GM13976 (cell line): Measurements from ENCODE around the gene TMEM41B.
"Not testable (repeated sequence)": the region's sequence is repeated elsewhere in the genome, so short reads cannot be mapped to it uniquely, and the experiment has no call there.

Experiments used
- DNase-seq: peaks from one replicate; pipeline ENCODE4 v3.0.0; 2012; ENCODE audit warnings: low spot score
- in situ Hi-C: fragments of 300-500 bp; cut with MboI; formaldehyde crosslinking; loops from one replicate; pipeline ENCODE4 v1.12.0; 2022; ENCODE audit warnings: low sequenced_read_pairs, mixed read lengths, inconsistent platforms; ENCODE audit not compliant: unreplicated experiment
- TF ChIP-seq, protein P1 (sequence below): IDR thresholded peaks from 2 replicates; pipeline ENCODE4 v1.5.1; 2012; ENCODE audit warnings: borderline replicate concordance, mild to moderate bottlenecking; ENCODE audit not compliant: insufficient read depth; ENCODE audit errors: extremely low read depth, missing control alignments, control extremely low read depth

TMEM41B gene

DNA sequence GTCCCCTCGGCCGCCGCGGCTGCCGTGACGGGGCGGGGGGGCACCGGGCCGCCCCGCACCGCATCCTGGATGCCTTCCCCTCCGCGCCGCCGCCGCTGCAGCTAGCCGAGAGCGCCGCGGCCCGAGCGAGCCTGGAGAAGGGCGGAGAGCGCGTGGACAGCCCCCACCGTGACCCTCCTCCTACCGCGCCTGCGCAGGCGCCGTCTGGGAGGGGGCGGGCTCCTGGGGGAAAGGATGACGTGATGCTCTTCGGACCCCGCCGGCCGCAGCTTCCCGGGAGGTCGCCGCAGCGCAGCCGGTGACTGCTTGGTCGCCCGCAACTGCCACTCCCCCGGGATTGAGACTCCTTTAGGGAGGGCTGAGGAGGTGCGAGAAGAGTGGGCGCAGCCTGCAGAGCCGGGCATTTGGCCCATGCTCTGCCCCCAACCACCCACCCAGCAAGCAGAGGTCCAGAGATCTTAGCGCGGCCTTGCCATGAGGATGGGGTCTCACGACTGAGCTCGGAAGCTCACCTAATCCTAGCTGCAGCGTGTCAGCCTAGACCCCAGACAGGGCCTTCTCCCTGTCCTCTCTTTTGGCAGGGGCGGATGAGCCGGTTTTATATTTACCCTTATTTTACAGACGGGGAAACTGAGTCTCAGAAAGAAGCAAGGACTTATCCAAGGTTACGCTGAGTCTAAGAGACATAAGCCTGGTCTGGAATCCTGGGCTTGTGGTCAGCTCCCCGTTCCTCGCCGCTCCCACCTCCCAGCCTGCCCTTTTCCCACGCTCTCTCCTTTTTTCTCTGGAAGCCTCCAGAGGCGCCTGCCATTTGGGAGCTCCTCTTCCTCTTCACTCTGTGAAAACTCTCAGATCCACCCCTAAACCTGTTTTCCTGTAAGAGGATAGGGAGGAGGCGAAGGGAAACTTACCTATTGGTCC, 48.9 kb downstream of the TMEM41B start, which contains the start of gene DENND5A:
Gene DENND5A (minus strand): TSS at position 140 of the 921 bp plus-strand sequence. CDS start 281 bp downstream, outside the sequence.
- in situ Hi-C loops, result no loop called here
- peak; percentile 95 for DNase-seq
- TF ChIP-seq, protein P1, sequence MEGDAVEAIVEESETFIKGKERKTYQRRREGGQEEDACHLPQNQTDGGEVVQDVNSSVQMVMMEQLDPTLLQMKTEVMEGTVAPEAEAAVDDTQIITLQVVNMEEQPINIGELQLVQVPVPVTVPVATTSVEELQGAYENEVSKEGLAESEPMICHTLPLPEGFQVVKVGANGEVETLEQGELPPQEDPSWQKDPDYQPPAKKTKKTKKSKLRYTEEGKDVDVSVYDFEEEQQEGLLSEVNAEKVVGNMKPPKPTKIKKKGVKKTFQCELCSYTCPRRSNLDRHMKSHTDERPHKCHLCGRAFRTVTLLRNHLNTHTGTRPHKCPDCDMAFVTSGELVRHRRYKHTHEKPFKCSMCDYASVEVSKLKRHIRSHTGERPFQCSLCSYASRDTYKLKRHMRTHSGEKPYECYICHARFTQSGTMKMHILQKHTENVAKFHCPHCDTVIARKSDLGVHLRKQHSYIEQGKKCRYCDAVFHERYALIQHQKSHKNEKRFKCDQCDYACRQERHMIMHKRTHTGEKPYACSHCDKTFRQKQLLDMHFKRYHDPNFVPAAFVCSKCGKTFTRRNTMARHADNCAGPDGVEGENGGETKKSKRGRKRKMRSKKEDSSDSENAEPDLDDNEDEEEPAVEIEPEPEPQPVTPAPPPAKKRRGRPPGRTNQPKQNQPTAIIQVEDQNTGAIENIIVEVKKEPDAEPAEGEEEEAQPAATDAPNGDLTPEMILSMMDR, result peak; percentile 24

DNA sequence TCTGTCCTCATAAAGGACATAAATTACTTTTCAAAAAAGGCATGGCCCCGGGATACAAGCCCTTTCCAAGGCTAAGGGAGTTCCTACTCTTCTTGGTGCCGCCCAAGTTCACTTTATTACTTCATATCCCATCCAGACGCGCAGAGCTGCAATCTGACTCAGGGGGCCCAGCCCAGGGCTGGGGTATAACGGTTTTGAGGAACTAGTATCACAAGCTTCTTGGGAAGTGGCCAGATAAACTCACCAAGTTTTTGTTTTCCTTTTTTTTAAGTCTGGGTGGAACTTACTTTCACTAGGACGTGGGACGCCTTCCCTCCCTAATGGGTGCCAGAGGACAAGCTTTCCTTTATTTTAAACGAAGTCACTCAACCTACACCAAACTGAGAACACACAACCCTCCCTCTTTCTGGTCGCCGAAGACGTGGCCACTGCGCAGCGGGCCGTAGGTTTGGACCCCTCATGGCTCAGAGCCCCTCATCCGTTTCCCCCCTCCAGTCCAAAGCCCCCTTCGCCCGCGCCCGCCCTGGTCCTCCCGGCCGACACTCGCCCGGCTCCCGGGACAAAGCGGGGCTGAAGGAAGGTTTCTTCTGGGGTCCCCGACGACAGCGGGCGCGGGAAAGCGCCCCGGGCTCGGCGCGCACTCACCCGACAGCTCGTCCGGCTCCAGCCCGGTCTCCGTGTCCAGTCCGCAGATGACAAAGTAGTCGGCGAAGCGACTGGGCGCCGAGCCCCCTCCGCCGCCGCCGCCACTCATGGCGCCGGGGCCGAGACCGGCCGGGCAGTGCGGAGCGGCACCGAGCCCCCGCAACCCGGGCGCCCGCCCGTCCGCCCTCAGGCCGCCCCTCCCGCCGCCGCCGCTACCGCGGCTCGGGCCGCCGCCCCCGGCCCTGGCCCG, 49.8 kb downstream of the TMEM41B start:
- peak; percentile 40 for DNase-seq
- in situ Hi-C loops, result no loop called here
- TF ChIP-seq, protein P1, result no peak

DNA sequence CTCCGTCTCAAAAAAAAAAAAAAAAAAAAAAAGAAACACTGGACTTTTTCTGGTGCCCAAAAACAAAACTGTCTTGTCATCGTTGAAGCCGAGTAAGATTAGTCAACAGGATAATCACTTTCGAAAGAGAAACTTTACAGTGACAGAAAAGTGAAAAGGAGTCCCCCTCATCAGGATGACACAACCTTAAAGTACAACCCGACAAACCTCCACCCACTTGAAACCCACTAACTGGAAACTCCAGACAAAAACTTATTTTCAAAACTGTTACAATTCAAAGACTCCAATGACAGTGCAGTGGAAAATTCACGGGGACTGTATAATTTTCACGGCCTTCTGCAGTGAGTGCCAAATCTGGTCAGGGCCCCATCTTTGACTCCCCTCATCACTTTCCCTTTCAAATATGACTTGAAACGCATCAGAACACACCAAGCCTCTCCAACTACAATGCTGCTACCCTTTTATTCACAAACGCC, 50.5 kb downstream of the TMEM41B start:
- in situ Hi-C loops, result no loop called here
- DNase-seq, result peak; percentile 90
- TF ChIP-seq, protein P1, result no peak

DNA sequence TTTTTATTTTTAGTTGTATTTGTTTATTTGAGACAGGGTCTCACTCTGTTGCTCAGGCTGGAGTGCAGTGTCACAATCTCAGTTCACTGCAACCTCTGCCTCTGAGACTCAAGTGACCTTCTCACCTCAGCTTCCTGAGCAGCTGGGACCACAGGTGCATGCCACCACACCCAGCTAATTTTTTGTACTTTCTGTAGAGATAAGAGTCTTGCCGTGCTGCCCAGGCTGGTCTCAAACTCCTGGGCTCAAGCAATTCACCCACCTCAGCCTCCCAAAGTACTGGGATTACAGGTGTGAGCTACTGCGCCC, 53.6 kb downstream of the TMEM41B start:
- in situ Hi-C loops, DNase-seq: not testable (repeated sequence)

DNA sequence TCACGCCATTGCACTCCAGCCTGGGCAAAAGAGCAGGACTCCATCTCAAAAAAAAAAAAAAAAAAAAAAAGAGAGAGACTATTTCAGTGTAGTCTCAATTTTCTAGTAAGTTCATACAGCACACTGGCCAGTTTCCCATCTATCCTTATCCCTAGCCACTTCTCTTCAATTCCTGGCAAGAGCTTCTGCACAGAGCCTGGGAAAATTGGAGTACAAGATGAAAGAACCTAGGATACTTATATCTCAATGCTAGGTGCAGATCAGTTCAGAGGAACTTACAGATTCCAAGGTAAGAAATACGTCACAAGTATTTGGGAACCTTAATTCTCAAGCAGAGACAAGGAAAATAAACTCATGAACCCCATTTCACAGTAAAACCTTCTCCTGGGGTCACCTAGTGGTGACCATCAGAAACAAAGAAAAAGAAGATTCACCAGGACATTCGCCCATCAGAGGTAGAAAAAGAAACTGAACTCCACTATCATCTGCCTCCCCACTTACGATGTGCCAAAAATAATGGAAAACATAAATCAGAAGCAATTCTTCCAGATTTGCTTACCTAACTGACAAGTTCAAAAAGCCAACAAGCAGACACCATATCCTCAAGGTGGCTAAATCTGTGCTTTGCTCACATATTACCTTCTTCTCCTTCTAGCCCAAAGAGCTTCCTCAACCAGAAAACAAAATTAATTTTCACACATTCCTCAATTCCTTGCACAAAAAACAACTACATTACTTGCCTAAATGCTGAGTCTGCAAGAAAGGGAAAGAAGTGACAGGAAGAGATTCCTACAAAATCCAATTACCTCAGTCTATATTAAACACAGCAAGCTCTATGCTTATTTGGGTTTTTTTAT, 54.2 kb downstream of the TMEM41B start:
- TF ChIP-seq, protein P1, result peak; percentile 12
- DNase-seq, result no peak
- in situ Hi-C loops, result no loop called here

DNA sequence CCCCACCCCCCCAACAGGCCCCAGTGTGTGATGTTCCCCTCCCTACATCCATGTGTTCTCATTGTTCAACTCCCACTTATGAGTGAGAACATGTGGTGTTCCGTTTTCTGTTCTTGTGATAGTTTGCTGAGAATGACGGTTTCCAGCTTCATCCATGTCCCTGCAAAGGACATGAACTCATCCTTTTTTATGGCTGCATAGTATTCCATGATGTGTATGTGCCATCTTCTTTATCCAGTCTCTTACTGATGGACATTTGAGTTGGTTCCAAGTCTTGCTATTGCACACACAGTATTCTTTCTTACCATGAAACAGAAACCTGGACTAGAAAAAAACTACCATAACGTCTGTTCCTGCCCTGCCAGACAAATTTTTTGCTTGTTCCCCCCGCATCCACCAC, 56.1 kb downstream of the TMEM41B start:
- in situ Hi-C loops, DNase-seq: not testable (repeated sequence)

DNA sequence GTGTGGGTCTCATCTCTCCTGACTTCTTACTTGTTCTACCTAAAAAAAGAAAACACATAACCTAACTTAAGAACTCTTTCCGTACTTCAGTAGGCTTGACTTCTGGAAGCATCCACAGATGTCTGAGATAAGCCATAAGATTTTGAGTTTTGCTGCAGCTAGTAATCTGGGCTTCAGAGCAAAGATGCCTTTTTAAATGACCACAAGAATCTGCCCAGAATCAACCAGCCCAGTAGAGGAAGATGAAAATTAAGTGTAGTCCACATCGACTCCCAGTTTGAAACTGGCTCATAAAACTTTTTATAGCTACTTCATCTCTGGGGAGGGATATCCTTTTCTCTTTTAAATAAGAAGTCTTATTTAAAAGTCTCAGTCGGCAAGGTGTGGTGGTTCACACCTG, 60.0 kb downstream of the TMEM41B start:
- DNase-seq, result no peak
- in situ Hi-C loops, result no loop called here
- TF ChIP-seq, protein P1, result no peak
